Measurements from ENCODE around the gene PLA2G6.

Gene PLA2G6

GRCh38 chr22:38181453-38182200 is at the start of gene PLA2G6:
Gene PLA2G6, minus strand, starts transcription at chr22:38181830. Its CDS starts 12,404 bp downstream, at chr22:38169426.
- DNase-seq: peak; percentile 94 to 95

DNA sequence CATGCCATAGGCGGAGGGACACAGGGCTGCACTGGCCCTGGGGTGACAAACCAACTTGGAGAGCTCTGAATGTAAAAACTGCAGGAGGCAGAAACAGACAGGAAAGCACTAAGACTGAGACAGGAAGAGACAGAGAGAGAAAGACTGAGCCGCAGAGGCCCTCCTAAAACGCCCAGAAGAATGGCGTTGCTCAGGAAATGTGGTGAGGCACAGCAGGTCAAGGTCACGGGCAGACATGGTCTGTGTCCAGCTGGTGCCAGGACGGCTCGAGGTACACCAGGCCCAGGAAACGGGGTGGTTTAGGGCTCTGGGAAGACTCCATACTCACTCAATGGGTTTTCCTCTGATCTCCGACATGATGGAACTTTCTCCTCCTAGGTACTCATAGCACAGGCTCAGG is 49.3 kb upstream of the PLA2G6 start:
- DNase-seq: no peak

GRCh38 chr22:38230108-38230825 is 48.6 kb upstream of the PLA2G6 start:
- DNase-seq: peak in 1 of 2 experiments; percentile 24

DNA sequence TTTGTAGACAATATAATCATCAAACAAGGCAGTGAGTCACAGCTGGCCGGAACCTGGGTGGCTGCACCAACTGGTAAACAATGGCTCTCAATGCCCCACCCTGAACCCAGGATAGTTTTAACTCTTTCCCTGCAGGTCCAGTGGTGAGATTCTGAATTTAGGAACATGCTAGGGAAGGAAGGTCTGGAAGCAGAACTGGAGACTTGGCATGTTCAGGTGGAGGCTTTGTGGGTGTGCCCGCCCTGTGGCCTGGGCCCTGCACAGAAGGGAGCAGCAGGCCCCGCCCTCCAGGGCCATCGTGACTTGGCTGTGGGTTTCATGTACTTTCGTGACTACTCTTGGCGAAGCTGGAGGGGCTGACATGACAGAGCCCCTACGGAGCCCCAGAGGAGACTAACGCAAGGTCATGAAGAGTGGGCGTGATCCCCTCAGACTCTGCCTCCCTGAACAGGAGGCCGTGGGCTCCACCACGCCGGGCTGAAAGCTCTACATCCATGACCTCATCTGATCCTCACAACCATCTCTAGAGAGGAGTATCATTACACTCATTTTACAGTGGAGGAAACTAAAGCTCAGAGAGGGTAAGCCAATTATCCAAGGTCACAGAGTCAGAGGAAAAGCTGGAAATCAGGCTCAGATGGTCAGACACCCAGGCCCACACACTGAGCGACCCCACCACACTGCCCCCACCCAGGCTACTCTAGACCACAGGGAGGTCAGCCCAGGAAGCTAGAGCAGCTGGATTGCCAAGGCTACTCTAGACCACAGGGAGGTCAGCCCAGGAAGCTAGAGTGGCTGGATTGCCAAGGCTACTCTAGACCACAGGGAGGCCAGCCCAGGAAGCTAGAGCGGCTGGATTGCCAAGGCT is 47.5 kb upstream of the PLA2G6 start:
- DNase-seq: no peak

DNA sequence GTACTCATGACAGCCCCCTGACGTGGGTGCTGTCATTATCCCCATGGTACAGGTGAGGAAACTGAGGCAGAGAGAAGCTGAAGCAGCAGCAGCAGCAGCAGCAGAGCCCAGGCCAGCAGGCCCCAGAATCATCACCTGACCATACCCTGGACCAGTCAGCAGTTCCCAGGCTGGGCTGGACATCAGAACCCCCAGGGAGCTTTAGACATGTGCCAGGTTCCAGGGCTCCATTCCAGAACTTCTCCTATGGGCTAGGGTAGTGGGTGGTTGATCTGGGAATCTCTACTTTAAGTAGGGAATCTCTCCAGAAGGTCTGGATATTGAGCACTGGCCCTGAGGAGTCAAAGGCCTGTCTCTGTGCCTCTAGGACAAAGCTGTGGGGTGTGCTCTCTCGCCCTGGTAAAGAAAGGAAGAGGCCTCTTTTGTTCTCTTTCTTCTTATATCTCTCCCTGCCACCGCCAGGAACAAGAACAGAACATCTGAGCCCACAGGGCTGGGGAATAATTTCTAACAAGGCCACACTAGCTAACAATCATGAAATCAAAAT is 46.8 kb upstream of the PLA2G6 start:
- DNase-seq: no peak

- no peak for DNase-seq
Observed at GRCh38 chr22:38226853-38227649, 45.4 kb upstream of the PLA2G6 start.

GRCh38 chr22:38223289-38223960 is 41.8 kb upstream of the PLA2G6 start:
- no peak for DNase-seq

DNA sequence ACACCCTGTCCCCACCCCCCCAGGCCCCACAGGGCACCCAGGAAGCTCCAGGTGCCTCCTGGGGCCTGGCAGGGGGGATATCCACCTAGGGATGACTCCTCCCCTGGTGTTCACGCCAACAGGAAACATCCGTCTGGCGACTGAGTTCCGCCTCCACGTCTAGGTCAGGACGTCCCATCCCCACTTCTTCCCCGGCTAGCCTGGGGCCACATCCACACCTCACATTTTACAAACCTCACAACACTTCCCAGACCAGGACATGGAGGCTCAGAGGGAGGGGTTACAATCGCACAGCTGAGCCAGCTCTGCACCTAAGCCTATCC is 41.1 kb upstream of the PLA2G6 start:
- DNase-seq: no peak

DNA sequence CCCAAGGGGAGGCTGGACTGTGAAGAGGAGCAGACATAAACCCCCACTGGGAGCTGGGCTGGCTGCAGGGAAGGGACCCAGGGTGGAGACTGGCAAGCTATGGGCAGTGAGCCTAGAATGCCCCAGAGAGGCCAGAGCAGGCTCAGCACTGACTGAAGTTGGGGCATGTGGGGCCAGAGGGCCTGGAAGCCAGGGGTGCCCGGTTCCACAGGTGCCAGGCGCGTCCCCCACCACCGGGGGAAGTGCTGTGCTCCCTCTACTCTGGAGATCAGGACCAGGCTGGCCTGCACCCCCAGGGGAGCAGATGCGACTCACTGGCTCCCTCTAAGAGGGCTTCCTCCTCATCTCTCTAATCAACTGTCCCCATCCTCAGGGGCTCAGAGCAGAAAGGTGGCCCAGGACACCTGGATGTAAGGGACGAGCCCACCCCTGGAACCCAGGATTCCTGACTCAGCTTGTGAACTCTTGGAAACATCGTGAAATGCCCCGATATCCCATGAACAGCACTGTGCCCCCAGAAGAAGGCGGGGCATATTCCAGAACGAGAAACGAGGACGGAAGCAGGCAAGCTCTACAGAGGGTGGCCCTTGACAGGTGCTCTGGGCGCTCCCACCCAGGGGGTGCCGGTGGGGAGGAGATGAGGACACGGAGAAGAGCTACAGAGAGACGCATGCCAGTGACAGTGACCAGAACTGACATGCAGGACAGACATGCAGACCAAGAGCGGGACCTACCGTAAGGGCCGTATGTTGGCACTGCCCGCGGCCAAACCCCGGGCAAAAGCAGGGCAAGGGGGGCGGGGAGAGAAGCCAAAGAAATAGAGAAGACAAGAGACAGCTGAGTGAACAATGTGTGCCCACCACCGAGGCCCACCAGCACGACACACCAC is 40.5 kb upstream of the PLA2G6 start:
- DNase-seq: no peak

DNA sequence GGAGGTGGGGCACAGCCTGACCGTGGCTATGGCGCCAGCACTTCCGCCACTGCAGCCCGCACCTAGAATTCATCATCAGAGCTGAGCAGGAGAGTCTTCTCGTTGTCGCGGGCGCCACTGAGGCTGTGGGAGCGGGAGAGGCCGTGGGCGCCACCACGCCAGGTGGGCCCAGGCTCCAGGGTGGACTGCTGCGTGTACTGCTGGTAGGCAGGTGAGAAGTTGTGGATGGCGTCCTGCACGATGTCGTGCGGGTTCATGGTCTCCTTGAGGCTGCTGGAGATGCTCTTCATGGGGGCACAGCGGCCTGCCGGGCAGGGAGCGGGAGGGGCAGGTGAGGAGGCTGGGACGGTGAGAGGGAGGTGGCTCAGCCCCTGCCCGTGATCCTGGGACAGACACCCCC is 39.8 kb upstream of the PLA2G6 start:
- no peak for DNase-seq

GRCh38 chr22:38220653-38221386 is 39.2 kb upstream of the PLA2G6 start:
- DNase-seq: no peak

- DNase-seq: no peak
Observed at GRCh38 chr22:38220163-38220562, 38.5 kb upstream of the PLA2G6 start.

DNA sequence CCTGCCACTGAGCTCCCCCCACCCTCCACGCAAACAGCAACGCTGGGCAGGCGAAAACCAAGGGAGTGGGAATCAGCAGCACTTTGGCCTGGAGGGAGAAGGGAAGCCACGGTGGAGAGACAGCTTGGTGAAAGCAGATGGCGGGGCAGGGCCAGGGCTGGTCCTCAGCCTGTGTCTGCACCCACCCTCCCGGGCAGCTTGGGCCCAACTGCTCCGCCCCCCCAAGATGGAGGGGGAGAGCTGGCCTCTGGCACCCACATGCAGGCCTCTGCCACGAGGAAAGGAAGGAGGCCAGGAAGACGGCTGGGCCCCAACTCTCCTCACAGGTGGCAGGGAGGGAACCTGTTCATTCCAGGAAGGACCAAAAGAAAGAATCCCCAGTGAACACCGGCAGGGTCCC is 38.0 kb upstream of the PLA2G6 start:
- no peak for DNase-seq

DNA sequence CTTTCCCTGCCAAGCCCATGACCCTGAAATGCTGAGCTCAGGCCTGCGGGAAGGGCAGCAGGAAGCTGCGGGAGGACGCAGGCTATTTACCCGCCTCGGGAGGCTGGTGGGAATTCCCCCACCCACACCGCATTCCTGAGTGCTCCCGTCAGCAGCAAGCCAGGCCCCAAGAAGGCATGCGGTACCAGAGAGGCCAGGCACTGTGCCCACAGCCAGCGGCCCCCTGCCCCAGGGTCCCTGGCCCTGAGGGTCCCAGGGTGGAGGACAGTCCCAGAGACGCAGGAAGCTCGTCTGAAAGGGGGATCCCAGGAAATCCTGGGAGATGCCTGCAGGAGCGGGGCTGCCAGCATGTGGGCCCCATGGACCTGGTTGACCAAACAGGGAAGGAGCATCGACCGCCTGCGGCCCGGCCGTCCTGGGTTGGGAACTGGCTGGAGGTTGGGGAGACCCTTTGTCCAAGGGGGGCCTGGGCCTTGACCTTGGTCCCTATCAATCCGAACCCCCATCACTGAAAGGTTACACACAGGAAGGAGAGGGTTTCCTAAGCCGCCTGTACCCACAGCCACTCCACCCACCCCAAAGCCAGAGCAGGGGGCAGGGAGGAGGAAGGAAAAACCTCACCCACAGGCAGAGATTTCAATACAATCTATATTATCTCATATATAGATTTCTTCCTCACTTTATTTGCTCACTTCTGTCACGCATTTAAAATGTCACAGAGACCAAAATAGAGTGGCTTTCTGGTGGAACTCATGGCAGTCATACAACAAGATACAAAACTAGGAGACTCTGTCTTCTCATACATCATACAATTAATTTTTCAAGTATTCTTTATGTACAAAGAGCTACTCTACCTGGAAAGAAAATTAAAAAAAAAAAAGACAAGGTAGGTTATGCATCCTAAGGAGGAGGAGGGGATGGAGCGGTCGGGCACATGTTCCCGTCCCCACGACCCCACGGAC is 37.3 kb upstream of the PLA2G6 start:
- peak; percentile 36 to 45 for DNase-seq

DNA sequence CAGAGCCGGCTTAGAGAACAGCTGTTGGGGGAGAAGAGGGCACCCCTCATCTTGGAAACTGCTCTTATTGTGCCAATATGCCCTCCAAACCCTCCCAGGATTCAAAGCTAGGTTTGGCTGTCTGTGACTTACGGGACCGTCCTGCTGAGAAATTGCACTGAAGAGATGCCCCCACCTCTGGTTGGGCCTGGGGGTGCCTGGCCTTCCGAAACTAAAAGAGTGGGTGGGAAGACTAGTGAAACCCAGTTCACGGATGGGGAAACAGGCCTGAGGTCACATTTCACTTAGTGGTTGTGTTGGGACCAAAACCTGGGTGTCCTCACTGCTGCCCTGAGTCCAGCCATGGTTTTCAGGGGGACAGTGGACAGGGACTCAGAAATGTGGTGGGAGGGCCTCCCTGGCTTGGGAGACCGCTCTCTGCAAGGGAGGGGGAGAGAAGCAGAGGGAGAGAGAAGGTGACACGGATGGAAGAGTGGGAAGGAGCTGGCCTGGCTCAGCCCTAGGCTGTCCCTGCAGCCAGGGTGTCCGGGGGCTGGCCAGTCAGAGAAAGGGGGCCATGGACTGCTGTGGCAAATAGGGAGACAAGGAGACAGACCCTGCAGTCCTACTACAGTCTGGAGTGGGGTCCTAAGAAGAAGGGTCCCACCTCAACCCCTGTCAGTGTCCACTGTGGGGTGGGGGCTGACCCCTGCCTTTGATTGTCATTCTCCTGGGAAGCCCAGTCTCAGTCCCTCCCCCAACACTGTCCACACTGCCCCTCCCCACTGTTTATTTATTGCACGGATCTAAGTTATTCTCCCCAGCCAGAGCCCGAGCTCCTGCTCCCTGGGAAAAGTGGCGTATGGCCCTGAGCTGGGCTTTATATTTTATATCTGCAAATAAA is 33.8 kb upstream of the PLA2G6 start:
- no peak for DNase-seq

- DNase-seq: peak; percentile 62 to 63
Observed at GRCh38 chr22:38214302-38215056, 32.8 kb upstream of the PLA2G6 start.

- DNase-seq: no peak
Observed at GRCh38 chr22:38213990-38214301, 32.3 kb upstream of the PLA2G6 start.
